Adrenal gland (tissue), 12 donors: Measurements from ENCODE around the gene SLC6A20. TPM values are rescaled to one million over a fixed set of nuclear protein-coding genes. Genes with fewer than 3 reads are reported as not detected.
"Not testable (repeated sequence)": the region's sequence is repeated elsewhere in the genome, so short reads cannot be mapped to it uniquely, and the experiment has no call there.

ENCODE experiments used
- DNase-seq, 7 donors: peaks; one replicate each; pipeline ENCODE4 v3.0.0-alpha.2; 2019 to 2020
- H3K27ac ChIP-seq, 5 donors: fragments of 200-600 bp; sonication (generic) in 4 of 5; 1 replicate in 3 of 5; 2 replicates in 2 of 5; pipeline versions ENCODE4 v1.5.1 to v1.8.0; 2016 to 2020; ENCODE audit warnings: mild to moderate bottlenecking in 1 of 5
- H3K27me3 ChIP-seq: fragments of 200-600 bp; 2 replicates; pipeline ENCODE4 v1.8.0; 2021
- H3K36me3 ChIP-seq, 2 donors: fragments of 200-600 bp; replicated peaks in 1 of 2; 1 replicate in 1 of 2; 2 replicates in 1 of 2; pipeline versions ENCODE4 v1.5.1 to v1.8.0; 2018 to 2022
- H3K4me1 ChIP-seq, 2 donors: fragments of 200-600 bp; replicated peaks in 1 of 2; 1 replicate in 1 of 2; 2 replicates in 1 of 2; pipeline versions ENCODE4 v1.5.1 to v1.8.0; 2018 to 2021
- H3K4me3 ChIP-seq, 4 donors: fragments of 200-600 bp; sonication (generic) in 3 of 4; one replicate each; pipeline ENCODE4 v1.5.1; 2016 to 2018
- H3K9me3 ChIP-seq, 3 donors: fragments of 200-600 bp; sonication (generic) in 1 of 3; replicated peaks in 1 of 3; 1 replicate in 2 of 3; 2 replicates in 1 of 3; pipeline versions ENCODE4 v1.5.1 to v1.8.0; 2016 to 2021
- CTCF ChIP-seq, 6 experiments: fragments of 450-650 bp in 4 of 6; fragments of 200-600 bp in 2 of 6; sonication (generic) in 1 of 6; IDR thresholded peaks; 1 replicate in 5 of 6; 2 replicates in 1 of 6; pipeline versions ENCODE4 v1.5.1 to v1.8.0; 2016 to 2021; ENCODE audit warnings: antibody characterized with exemption in 6 of 6, mild to moderate bottlenecking in 2 of 6, moderate library complexity in 1 of 6
- POLR2A ChIP-seq, 2 donors: fragments of 450-650 bp; IDR thresholded peaks; one replicate each; pipeline ENCODE4 v1.6.1; 2017; ENCODE audit warnings: antibody characterized with exemption in 2 of 2, mild to moderate bottlenecking in 2 of 2, moderate library complexity in 1 of 2
- WGBS, 4 donors: extraction: QIAGEN DNeasy Blood & Tissue Kit in 2 of 4; methylation state at CpG; one replicate each; pipeline versions ENCODE4 v1.1.5 to v1.1.7; 2013 to 2017; 5-methylcytosine and 5-hydroxymethylcytosine counted together
- intact Hi-C, 2 donors: fragments of 100-400 bp; cut with DNase I; formaldehyde crosslinking; loops; one replicate each; pipeline versions ENCODE4 v1.14.1 to v1.15.0; 2022 to 2023
- polyA plus RNA-seq, 3 donors: library from polyadenylated mRNA; stranded (reverse); fragments of 200-250 nt in 2 of 3; fragments of 350-450 nt in 1 of 3; fragmentation: Illumina TruSeq in 1 of 3; extraction: RNeasy Lipid Tissue Mini Kit (QIAGEN cat#74804) in 1 of 3; gene quantifications; one replicate each; pipeline ENCODE4 v1.2.3, GENCODE V29; 2013 to 2014
- total RNA-seq, 9 donors: library from RNA; depleted of rRNA in 4 of 9; stranded (reverse); fragments of >200 nt in 4 of 9; fragments of 120-200 nt in 1 of 9; fragmentation: NEBNext Ultra II Directional in 1 of 9; extraction: Animal tissue kit (Norgen Biotek cat#: 25700) in 1 of 9; gene quantifications; one replicate each; pipeline versions ENCODE4 v1.1.0 to v1.2.4, GENCODE V29; 2013 to 2023
- donor health status: healthy with polysubstance abuse.
- donor health status: Bipolar disorder and iron deficiency.
- donor health status: DM: yes; HTN: yes; CAD: no.
- donor health status: DM: no; HTN: no; CAD: no.
- donor health status: DM: no; HTN: no; CAD: no.
- donor health status: DM: yes; HTN: yes; CAD: no.

The SLC6A20 gene
- total and polyA plus RNA-seq, 12 donors, result 0.07 to 0.52 (median 0.13) TPM; not detected in 7

- H3K4me1 ChIP-seq, result no peaks in the 10 kb centered on the region
- H3K9me3 ChIP-seq, result no peaks in the 10 kb centered on the region
- 85 to 90% (median 88%) methylated on average over 6 to 7 of the region's 7 CpGs for WGBS, 4 donors
- intact Hi-C loops, result no loop called here
- TF ChIP-seq CTCF (IDR thresholded peaks at IDR 0.05) (no peak), POLR2A (IDR thresholded peaks at IDR 0.05) (no peak)
- H3K4me3 ChIP-seq, result no peak overlapping the region
- no peaks in the 10 kb centered on the region for H3K27me3 ChIP-seq
- H3K27ac ChIP-seq, result no peak overlapping the region
- peaks cover 0 to 13% of the 10 kb centered on the region in 2 donors for H3K36me3 ChIP-seq
- no peak for DNase-seq
These were observed 44.6 kb downstream of the SLC6A20 start for GRCh38 chr3:45751537-45752242.

- no peak overlapping the region for H3K4me3 ChIP-seq
- no peak for TF ChIP-seq POLR2A (IDR thresholded peaks at IDR 0.05)
- TF ChIP-seq CTCF (IDR thresholded peaks at IDR 0.05), result no peak
- H3K4me1 ChIP-seq, result no peaks in the 10 kb centered on the region
- no peak for DNase-seq
- H3K27me3 ChIP-seq, result no peaks in the 10 kb centered on the region
- no peak overlapping the region for H3K27ac ChIP-seq
- intact Hi-C loops, result no loop called here
- peaks cover 0 to 30% of the 10 kb centered on the region in 2 donors for H3K36me3 ChIP-seq
- H3K9me3 ChIP-seq, result no peaks in the 10 kb centered on the region
- WGBS, 4 donors, result 74 to 85% (median 79%) methylated on average over 4 of the region's 4 CpGs
These were observed 46.5 kb downstream of the SLC6A20 start for GRCh38 chr3:45749880-45750279.

GRCh38 chr3:45749036-45749600 lies 47.2 kb downstream of the SLC6A20 start:
- H3K9me3 ChIP-seq, H3K27me3 ChIP-seq, DNase-seq, H3K27ac ChIP-seq, intact Hi-C loops, H3K4me1 ChIP-seq, H3K4me3 ChIP-seq: not testable (repeated sequence)
- peaks cover 0 to 37% of the 10 kb centered on the region in 2 donors for H3K36me3 ChIP-seq
- WGBS, 4 donors, result 77 to 91% (median 88%) methylated on average over 4 of the region's 4 CpGs

GRCh38 chr3:45748068-45748467 lies 48.3 kb downstream of the SLC6A20 start:
- no peaks in the 10 kb centered on the region for H3K9me3 ChIP-seq
- no peak for DNase-seq
- no peak overlapping the region for H3K27ac ChIP-seq
- H3K4me1 ChIP-seq, result no peaks in the 10 kb centered on the region
- H3K36me3 ChIP-seq, result peaks cover 0 to 45% of the 10 kb centered on the region in 2 donors
- H3K27me3 ChIP-seq, result no peaks in the 10 kb centered on the region
- H3K4me3 ChIP-seq, result no peak overlapping the region
- TF ChIP-seq POLR2A (IDR thresholded peaks at IDR 0.05) (no peak), CTCF (IDR thresholded peaks at IDR 0.05) (no peak)
- intact Hi-C loops, result no loop called here
- 89 to 93% (median 91%) methylated on average over 4 to 8 of the region's 8 CpGs for WGBS, 4 donors
